Astrocyte (in vitro differentiated cells and primary cell): Measurements from ENCODE around the gene HSD17B2.

ENCODE experiments used
- EZH2 ChIP-seq: IDR thresholded peaks from 2 replicates; pipeline ENCODE4 v1.6.1; 2012; ENCODE audit warnings: mild to moderate bottlenecking, low read length, inconsistent platforms; ENCODE audit not compliant: insufficient read depth
- TF ChIP-seq, protein P1 (sequence below): IDR thresholded peaks from 2 replicates; pipeline ENCODE4 v1.5.1; 2011; ENCODE audit warnings: low read depth, mild to moderate bottlenecking, inconsistent platforms, low read length, moderate library complexity; ENCODE audit not compliant: insufficient read depth

DNA sequence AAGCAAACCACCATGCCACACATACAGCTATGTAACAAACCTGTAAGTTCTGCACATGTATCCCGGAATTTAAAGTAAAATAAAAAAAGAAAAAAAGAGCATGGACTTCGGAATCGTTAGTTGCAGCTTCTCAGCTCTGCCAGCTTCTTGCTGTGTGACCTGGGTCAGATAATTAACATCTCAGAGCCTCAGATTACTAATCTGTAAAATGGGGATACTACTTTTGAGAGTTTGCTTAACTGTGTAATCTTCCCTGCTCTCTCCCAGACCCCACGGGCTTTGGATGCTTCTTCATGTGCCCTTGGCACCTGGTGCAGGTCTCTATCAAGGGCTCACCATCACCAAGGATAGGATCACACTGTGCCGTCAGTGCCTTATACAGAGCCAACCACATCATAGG is 16.6 kb downstream of the HSD17B2 start:
- TF ChIP-seq, protein P1, sequence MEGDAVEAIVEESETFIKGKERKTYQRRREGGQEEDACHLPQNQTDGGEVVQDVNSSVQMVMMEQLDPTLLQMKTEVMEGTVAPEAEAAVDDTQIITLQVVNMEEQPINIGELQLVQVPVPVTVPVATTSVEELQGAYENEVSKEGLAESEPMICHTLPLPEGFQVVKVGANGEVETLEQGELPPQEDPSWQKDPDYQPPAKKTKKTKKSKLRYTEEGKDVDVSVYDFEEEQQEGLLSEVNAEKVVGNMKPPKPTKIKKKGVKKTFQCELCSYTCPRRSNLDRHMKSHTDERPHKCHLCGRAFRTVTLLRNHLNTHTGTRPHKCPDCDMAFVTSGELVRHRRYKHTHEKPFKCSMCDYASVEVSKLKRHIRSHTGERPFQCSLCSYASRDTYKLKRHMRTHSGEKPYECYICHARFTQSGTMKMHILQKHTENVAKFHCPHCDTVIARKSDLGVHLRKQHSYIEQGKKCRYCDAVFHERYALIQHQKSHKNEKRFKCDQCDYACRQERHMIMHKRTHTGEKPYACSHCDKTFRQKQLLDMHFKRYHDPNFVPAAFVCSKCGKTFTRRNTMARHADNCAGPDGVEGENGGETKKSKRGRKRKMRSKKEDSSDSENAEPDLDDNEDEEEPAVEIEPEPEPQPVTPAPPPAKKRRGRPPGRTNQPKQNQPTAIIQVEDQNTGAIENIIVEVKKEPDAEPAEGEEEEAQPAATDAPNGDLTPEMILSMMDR: no peak
- no peak for TF ChIP-seq EZH2
